ENCODE measurements around the gene DLGAP1.

The DLGAP1 gene

DNA sequence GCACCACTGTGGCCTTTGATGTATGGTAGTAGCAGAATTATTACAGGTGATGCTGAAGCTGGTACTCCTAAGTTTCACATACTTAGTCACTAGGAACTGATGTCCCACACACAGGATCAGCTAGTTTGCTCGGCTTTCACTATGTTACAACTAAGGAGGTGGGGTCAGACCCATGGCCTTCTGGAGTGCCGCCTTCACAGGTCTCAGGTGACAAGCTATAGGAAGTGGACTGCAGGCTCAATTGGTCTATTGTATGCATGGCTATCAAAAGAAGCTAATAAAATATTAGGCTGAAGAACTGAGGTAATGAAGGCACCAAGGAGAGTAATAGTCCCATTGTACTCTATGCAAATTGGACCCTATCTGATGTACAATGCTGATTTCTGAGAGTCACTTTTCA is 170.6 kb downstream of the DLGAP1 start:
- no peak for DNase-seq

DNA sequence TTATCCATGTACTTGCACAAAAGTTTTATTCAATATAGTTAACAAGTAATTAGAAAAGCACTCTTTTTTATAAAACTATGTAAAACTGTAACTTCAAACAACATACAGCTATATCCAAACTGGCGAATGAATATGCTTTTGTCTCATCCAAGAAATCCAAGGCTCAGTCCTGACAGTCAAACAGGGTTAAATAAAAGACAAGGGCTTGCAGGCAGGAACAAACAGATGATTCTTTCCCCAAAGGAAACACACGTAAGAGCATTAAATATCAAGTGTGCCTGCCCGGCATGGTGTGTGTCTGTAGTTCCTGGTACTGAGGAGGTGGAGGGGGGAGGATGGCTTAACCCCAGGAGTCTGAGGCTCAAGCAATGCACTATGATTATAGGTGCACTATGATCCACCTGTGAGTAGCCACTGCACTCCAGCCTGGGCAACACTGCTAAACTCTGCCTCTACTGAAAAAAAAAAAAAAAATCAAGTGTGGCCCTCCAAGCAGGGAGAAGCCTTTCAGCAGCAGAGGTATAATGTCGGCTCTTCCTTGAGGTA is 171.3 kb downstream of the DLGAP1 start:
- DNase-seq = no peak

DNA sequence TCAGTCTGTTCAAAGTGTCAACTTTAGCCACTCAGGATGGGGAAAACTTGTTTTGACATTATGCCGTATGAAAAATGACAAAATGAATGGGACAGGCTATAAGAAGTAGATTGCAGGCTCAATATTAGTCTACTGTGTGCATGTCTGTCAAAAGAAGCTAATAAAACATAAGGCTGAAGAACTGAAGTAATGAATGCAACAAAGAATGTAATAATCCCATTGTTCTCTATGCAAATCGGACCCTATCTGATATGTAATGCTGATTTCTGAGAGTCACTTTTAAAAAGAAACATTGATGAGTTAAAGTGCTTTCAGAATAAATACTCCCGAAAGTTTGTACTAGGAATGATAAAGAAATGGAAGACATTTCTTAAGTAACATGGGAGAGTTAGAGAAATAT is 172.2 kb downstream of the DLGAP1 start:
- no peak for DNase-seq

DNA sequence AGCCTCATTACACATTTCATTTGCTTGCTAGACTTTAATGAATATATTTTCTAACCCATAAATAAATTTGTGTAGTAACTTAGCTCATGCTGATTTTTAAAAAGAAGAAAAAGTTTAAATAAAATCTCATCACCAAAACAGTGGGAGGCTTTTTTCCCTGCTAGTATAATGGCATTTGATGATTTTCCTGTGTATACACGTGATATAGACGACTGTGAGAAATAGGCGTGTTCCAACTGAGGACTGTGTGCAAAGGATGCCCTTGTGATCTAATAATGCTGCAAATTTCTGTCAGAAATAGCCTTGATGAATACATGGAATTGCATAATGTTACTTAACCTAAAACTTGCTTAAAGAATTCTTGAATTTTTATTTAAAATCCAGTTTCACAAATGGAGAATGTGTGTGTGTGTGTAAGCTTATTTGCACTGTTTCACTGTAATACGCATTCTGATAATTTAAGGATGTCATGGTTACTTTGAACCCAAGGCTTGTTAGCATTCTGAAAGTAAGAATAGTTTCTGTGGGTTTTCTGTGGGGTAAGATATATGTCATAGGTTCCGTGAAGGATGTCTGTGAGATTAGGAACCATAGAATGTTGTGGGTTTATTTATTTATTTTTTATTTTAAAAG is 178.0 kb downstream of the DLGAP1 start:
- no peak for DNase-seq

DNA sequence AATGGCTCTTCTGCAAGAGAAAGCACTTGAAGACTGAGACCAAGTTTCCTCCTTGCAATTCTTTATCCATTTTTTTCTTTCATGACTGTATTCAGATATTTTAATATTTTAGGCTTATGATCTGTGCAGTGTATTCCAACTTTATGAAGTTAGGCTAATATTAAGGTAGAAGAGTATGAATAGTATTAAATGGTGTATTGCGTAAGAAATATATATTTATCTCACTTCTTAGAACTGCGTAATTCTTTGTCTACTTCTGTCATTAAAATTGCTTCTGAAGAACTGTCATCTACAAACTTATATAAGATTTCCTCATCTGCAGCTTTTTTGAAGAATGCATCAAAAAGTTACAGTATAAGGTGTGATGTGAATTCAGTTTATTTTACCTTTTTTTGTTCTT is 183.2 kb downstream of the DLGAP1 start:
- DNase-seq = no peak

DNA sequence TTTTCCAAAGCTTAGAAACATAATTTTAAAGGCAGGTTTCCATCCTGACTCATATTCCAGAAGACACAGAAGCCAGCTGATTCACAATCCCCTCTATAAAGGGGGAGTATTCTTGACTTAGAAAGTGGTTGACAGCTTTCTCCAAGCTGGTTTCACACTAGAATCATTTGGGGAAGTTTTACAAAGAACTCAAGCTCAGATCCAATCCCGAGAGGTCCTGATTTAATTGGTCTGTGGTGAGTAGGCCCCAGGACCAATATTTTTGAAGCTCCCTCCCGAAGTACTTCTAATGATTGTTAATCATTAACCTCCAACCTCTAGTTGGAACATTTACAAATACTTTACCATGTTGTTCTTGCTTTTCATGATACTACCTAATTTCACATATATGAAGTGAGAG is 184.1 kb downstream of the DLGAP1 start:
- no peak for DNase-seq

DNA sequence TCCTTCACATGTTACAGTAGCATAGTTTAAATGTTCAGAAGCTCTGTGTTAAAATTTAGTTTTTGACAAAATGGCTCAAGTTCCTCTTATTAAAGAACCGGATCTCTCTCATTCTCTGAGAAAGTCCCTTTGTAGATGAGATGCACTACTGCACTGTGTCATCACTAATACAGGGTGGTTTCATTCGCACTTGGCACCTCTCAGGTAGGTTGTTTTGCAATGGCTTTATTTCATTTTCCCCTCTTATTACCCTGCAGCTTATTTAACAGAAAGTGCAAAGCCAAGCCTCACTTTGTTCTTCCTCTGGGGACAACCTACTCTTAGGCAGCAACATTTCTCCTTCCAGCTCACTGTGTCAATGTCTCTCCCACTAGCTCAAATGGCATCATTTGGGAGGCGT is 185.1 kb downstream of the DLGAP1 start:
- DNase-seq = no peak

DNA sequence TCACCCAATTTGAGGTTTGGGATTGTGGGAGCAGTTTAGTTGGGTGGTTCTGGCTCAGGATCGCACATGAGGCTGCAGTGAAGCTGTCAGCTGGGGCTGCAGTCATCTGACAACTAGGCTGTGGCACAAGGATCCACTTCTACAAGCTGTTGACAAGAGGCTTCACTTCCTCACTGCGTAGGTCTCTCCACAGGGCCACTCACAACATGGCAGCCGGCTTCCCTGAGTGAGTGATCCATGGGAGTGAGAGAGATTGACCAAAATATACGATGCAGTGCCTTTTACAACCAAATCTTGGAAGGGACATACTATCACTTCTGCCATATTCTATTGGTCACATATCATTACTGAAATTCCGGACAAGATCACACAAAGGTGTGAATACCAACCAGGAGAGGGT is 187.5 kb downstream of the DLGAP1 start:
- DNase-seq = no peak

DNA sequence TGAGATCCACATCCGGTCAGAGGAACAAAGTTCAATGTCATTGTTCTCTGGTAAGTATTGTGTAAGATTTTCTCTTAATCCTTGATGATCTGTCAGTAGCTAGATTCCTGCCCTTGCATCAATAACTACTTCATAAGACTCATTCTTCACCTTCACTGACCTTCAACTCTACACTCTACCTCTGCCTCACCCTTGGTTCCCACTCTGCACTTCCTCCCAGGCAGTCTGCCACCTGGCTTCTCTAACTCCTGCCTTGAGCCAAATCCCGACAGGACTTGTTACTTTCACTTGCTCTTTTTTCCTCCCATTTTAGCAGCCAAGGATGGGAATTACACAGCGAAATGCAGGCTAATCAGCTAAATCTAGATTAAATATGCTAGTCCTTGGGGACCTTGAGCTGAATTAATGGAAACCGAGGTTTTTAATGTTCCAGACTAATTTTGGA is 190.7 kb downstream of the DLGAP1 start:
- DNase-seq = no peak

DNA sequence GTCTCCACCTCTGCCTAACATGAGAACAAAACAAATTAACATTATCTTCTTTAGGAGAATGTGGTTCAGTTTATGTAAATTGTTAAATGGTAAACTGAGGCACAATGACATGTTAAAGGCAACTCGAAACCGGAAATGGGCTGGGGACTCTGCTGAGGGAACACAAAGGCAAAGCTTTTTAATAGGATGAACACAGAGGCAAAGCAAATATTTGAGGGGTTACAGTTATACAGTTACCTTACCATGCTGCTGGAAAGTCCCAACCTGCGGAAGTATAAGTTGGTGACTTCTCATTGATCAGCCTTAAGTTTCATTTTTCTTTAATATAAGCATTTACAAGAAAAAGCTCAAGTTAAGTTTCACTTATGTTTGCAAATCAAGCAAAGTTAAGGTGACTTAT is 195.0 kb downstream of the DLGAP1 start:
- DNase-seq = no peak

DNA sequence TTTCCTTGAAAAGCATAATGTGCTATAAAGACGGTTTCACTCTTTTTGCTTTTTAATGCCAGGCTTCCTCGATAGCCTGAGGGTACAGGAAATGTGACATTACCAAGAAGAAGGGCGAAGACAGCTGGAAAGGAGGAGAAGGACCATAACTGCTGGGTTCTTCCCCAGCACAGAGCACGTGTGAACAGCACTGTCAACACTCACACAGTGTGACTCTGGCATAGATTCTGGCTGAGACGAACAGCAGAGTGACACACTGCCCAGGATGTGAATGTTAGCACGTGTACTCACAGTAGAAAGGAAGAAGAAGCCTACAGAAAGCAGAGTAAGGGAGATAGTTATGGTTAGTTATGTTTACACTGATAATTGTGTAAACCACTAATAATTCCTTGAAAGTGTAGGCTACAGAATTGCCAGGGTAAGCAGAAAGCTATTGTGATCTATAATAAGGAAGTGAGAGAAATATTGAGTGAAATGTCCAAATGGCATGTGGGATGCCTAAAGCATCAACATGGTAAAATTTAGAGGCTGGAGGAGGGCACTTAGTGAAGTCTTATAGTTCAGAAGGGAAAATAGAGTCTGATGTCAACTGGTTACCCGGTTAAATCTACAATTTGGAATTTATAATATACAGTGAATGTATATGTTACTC is 198.2 kb downstream of the DLGAP1 start:
- no peak for DNase-seq

DNA sequence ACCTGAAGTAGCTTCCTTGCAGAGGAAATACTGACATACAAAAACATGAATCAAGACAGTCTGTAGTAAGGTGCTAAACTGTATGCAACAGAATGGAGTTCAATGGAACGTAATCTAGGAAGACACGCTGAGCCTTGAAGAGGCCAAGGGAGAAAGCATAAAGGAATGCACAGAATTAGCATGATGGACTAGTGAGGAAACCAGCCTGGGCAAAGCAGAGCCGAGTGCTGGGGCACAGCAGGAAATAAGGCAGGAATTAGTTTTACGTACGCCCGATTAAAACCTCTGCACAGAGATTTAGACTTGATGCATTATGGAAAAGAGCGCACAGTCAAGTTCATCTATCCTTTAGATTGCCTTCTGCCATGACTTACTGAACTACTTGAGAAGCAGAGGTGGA is 200.3 kb downstream of the DLGAP1 start:
- DNase-seq = no peak

DNA sequence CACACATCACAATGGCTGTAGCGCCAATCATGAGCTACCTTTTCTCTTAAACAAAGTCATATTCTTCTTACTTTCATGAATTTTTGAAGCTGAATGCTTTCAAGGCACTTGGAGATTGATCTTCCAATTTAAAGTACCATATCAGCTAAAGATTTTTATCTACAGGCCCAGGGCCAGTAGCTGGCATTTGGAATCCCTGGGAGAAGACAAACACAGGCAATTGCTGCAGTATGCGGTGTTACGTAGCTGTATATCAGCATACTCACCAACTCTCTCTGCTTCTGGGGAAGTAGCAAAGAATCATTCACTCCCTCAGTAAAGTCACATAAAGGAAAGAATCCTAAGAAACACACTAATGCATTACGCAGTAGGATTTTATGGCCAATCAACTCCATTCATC is 202.3 kb downstream of the DLGAP1 start:
- no peak for DNase-seq

DNA sequence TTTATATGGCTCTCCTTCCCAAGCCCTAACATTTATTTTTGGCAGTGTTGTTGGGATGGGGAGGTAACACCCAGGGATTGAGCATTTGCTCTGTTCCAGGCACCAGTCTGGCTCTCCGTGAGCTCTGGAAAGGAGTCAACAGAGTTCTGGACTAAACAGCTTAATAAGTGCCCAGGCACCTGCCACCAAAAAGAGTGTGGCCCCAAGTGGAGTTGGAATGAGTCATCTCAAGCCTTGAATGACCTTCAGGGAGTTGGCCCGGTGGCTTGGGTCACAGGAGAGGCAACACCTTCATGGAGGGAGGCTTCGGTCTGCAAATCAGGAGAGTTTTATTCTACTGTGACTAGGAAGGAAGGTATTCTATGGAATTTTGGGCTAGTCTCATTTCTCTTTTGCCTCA is 203.2 kb downstream of the DLGAP1 start:
- DNase-seq = no peak

DNA sequence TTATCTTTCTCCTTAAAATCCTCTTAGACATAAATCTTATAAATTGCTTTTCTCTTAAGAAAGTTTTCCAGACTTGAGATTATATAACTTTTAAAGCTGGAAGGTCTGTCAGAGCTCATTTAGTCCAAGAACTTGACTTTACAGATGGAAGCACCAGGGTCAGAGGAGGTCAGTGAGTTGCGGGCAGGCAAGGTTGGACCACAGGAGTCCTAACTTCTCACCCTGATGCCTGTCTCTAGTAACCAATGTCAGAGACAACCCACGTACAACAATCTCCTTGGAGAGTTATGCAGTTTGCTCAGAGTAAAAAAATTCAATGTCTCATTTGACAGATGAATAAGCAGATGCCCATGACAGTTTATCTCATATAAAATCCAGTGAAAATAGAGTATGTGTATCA is 203.9 kb downstream of the DLGAP1 start:
- DNase-seq = no peak

DNA sequence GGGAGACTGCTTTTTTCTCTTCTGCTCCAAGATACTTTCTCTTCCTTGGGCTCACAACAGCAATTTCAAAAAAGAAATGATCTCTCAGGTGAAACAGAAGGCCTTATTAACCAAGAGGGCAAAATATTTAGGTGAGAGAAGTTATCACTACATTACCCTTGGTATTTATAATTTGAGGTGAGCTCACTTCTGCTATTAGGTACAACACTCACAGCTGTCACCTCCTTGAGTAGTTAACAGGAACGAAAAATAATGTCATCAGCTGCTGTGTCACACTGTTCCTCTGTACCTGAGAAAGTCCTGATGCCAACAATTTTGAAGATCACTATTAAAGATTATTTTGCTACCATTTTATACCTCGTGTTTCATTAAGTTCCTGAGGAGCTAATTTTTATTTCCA is 205.0 kb downstream of the DLGAP1 start:
- no peak for DNase-seq

DNA sequence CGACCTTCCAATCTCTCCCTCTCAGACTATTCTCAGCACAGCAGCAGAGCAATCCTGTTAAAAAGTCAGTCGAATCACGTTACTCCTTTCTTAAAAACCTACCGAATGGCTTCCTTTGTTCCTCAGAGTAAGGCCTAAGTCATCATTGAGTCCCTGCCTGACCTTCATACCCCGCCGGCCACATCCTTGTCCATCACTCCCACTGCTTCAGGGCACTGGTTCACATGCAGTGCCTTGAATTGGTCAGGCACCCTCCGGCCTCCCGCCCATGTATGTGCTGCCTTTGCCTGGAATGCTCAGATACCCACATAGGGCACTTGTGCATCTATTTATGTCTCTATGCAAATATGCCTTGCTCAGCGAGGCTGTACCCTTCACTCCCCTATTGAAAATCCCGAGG is 206.4 kb downstream of the DLGAP1 start:
- DNase-seq = no peak

DNA sequence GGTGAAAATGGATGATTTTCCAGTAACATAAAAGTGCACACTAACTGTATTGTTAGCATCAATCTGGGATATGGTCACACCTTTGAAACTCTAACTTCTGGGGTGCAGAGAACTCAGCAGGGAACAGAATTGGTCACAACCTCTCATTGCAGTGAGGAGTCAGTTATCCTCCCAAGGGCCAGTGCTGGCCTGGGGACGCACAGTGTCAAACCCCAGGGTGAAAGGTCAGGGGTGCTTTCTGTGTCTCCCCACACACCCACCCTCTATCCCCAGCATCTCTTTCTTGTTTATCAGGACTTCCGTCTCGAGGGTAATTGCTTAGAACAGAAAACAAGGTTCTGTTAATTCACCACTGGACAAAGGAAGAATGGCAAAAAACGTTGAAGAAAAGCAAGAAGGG is 208.7 kb downstream of the DLGAP1 start:
- DNase-seq = no peak

DNA sequence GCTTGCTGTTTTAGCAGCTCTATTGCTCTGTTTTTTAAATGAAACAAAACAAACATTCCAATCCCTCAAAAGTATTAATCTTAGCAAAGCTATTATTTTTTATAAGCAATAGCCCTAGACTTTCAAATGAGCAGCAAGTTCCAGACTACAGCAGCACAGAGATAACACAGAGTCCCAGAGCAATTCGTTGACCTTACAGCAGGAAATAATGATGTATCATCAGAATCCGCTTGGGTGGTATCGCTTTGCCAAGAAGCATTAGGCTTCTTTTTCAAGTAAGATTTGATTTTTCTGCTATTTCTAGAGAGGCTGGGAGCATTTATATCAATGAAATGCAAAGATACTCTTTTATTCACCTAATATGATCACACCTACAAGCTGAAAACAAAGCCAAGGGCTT is 209.7 kb downstream of the DLGAP1 start:
- no peak for DNase-seq

DNA sequence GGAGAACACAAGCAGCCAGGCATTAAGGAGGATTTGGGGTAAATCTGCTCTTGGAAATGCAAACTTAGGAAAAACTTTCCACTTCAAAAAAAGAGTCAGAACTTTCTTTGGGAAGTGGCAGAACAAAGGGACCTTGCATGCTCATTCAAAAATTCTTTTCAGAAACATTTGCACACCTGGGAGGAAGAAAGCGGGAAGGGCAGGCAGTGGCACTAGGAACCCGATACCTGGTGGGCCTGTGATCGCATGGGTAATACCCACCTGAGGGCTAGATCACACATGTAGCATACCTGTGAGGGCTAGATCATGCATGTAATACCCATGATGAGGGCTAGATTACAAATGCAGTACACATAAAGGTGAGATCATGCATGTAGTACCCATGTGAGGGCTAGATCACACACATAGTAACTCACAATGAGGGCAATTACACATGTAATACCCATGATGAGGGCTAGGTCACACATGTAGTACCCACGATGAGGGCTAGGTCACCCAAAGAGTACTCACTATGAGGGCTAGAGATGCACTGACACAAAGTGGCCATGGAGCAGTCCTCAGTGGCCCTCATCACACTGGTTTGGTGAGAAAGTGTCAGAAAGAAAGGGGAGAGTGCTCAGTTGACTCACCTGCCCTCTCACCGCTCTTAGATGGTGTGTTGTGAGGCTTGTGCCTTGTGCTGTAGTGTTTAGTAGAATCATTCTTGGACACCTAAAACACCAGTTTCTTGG is 212.5 kb downstream of the DLGAP1 start:
- no peak for DNase-seq

DNA sequence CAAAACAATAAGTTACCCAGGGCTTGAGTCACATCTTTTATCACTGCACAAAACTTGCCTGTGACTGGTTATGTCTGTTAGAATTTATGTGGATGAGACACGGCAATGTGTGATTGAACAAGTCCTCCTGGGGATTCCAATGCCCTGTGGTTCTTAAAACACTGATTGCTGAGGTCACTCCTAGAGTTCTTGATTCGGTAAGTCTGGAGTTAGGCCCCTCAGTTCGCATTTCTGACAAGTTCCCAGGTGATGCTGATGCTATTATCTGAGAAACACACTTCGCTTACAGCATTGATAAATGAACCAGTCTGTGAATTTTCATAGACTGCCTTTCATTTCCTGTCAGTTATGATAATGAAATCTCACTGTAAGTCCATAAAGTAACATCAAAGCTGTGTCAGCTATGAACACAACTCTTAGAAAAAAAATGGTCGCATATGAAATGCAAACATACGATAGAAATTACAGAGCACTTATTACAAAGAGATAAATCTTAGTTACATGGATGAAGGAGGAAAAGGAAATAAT is 214.0 kb downstream of the DLGAP1 start:
- no peak for DNase-seq

DNA sequence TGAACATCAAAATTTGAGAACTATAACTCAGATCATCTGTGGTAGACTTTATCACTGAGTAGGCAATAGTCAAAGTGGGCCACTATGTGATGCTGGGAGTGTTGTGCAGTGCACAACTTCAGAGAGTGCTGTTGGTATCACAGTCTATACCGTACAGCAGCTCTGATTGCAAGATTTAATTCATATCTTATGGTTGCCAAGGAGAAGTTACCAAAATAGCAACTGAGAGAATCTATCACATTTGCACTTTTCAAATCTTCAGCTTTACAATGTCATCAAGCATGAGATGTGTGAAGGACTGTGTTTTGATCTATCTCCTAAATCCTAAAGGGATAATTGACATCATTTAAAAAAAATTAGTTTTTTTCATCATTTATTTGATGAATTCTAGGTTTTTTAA is 216.1 kb downstream of the DLGAP1 start:
- DNase-seq = no peak

DNA sequence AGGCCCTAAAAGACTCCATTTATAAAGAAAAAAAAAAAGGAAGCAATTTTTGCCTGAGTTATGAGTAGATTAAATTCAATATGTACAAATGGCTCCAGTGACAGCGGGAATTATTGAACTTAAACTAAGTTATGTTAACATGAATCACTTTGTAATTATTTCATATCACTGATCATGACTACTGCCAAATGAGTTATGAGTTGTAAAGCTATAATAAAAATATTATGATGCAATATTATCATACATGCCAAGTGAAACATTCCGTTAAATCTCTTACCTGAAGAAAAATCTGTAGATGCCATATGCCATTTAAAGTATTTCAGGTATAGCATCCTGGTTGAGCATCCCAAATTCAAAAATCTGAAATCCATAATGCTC is 217.5 kb downstream of the DLGAP1 start:
- DNase-seq = no peak
